ENCODE data around the gene MAST4. TPM values are rescaled to one million over a fixed set of nuclear protein-coding genes. Genes with fewer than 3 reads are reported as not detected.

Gene MAST4
- total and polyA plus RNA-seq, 5 experiments from 2014 or later, result 4.5 to 19.4 (median 10.3) TPM

DNA sequence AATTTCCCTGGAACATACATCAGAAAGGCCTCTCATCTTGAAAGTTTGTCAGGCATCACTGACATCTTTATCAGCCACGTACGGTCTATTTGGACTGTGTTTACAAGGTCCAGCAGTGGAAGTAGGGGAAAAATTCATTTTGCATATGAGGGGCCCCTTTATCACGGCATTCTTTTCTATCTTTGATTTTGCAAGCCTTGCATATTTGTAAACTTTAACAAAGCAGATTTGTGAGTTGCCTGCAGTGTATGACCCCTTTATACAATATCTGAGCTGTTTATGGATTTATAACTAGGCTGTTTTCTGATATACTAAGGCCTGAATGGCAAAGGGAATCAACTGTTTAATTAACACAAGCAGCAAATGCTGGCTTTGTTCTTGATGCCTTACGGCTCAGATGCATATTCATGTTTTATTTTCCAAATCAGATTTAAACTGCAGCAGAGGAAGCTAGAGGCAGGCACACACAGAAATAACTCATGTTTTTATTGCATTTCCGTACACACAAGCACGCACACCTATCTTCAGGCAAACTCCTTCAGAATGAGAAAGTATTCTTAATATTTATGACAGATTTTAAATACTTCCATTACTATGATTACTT is 539.3 kb downstream of the MAST4 start:
- Mint-ChIP-seq H3K4me1 (no peaks in the 10 kb centered on the region), H3K27ac (no peak overlapping the region), H3K36me3 (peaks cover 0 to 61% (median 33%) of the 10 kb centered on the region in 3 donors), H3K4me3 (no peak overlapping the region), H3K9me3 (no peaks in the 10 kb centered on the region), H3K27me3 (no peaks in the 10 kb centered on the region)
- POLR2A ChIA-PET, result interaction anchor here (0.6 kb wide), 1 partner anchor 1246 kb away, joined by 4 read pairs; no protein-coding TSS in a partner anchor
- DNase-seq, result no peak
- no peak for ATAC-seq

DNA sequence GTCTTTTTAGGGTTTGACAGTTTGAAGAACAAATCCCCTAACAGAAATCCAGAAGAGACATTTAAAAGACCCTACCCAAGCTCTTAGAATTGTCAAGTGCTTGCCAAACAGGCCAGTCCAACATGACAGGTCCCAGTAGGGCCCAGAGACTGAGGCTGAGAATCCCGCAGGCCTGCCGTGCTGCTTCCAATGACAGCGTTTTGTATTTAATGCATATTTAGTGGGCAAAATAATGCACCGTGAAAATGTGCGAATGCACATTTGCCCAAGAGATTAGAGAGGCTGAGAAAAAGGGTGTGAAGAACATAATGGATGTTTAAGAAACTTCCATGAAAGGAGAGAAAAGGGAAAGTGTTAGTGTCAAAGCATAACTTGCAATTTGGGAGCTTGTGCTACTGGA is 542.8 kb downstream of the MAST4 start:
- no peaks in the 10 kb centered on the region for H3K27me3 Mint-ChIP-seq
- no peaks in the 10 kb centered on the region for H3K9me3 Mint-ChIP-seq
- H3K36me3 Mint-ChIP-seq, result peaks cover 0 to 78% (median 40%) of the 10 kb centered on the region in 3 donors

DNA sequence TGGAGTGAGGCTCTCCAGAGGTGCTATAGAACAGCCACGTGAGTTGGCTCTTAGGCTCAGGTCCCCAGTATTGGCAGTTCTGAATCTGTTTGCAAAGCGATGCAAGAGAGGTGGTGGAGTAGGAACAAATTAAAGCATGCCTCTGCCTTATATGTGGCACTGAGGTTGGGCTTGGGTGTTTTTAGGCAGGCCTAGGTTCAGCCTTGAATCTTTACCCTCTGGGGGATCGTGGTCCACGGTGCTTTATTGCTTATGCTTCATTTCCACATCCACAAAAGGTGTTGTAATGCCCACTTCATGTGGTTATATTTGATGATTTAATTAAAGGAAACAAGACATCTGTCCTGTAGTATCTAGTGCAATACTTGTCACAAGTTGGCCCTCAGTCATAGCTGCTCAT is 544.2 kb downstream of the MAST4 start:
- Mint-ChIP-seq H3K4me3 (no peak overlapping the region), H3K27me3 (no peaks in the 10 kb centered on the region), H3K27ac (no peak overlapping the region), H3K4me1 (no peaks in the 10 kb centered on the region), H3K36me3 (peaks cover 7 to 82% (median 41%) of the 10 kb centered on the region in 3 donors), H3K9me3 (no peaks in the 10 kb centered on the region)
- ATAC-seq, result no peak
- no peak for DNase-seq
- POLR2A ChIA-PET, result no interaction called here

More for the DNA sequence above, 542.8 kb downstream of the MAST4 start:
- DNase-seq (no peak), ATAC-seq (no peak)
- H3K4me1 Mint-ChIP-seq, result no peaks in the 10 kb centered on the region
- H3K27ac Mint-ChIP-seq, result peak overlapping the region in 1 of 10 donors; percentile 61
- POLR2A ChIA-PET, result no interaction called here
- no peak overlapping the region for H3K4me3 Mint-ChIP-seq

DNA sequence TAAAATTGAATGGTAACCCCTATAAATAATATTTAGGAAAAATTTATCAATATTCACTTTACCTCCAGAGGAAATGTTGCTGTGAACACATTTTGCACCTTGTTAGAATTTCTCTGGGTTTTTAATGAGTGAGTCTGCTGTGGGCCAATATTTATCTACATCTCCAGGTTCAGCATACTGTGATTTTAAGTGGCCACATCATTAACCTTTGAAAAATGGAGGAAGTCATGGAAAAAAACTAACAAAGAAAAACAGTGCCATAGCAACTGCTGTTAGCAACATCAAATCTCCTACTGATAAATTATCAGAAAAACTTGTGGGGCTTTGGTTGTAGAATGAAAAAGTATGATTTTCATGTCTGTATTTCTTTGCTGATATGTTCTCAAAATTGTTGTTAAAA is 545.5 kb downstream of the MAST4 start:
- Mint-ChIP-seq H3K4me3 (no peak overlapping the region), H3K27ac (peak overlapping the region in 1 of 10 donors; percentile 41), H3K9me3 (no peaks in the 10 kb centered on the region), H3K27me3 (no peaks in the 10 kb centered on the region), H3K36me3 (peaks cover 7 to 80% (median 35%) of the 10 kb centered on the region in 3 donors), H3K4me1 (no peaks in the 10 kb centered on the region)
- POLR2A ChIA-PET, result no interaction called here
- DNase-seq (no peak), ATAC-seq (no peak)

DNA sequence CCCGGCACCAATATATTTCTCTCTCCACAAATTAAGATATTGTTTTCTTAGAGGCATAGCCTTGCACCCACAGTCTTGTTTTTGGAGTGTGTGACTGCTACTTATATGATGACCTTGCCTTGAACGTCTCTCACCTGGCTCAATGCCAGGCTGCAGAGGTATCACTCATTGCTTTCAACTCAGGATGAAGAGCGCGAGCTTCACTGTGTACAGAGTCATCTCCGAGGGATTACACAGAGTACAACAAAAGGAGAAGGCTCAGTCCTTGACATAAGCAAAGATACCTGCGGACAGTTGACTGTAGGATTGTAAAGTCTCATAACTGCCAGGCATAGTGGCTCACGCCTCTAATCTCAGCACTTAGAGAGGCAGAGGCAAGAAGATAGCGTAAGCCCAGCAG is 546.6 kb downstream of the MAST4 start:
- Mint-ChIP-seq H3K4me1 (no peaks in the 10 kb centered on the region), H3K27me3 (no peaks in the 10 kb centered on the region), H3K9me3 (no peaks in the 10 kb centered on the region), H3K27ac (peak overlapping the region in 1 of 10 donors; percentile 21), H3K36me3 (peaks cover 7 to 79% (median 28%) of the 10 kb centered on the region in 3 donors), H3K4me3 (no peak overlapping the region)
- DNase-seq, result no peak
- POLR2A ChIA-PET, result no interaction called here
- ATAC-seq, result no peak

DNA sequence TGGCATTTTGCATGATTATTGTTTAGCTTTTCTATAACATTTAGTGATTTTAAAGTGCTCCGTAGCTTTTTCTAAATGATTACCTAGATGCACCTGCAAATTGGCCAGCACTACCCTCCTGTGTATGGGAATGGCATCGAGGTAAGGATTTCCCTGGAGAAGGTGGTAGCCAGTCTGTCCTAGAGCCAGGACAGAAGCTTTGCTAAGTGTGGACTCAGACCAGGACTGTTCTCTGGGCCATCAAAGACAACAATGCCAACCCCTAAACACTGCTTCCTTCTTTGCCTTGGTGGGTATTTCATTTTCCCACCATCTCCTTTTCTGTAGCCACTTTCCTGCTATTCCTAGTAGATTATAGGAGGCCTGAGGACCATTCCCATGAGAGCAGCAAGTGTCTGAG is 547.4 kb downstream of the MAST4 start:
- POLR2A ChIA-PET, result no interaction called here
- H3K27me3 Mint-ChIP-seq, result no peaks in the 10 kb centered on the region
- no peaks in the 10 kb centered on the region for H3K9me3 Mint-ChIP-seq
- no peak overlapping the region for H3K27ac Mint-ChIP-seq
- H3K36me3 Mint-ChIP-seq, result peaks cover 7 to 78% (median 25%) of the 10 kb centered on the region in 3 donors
- ATAC-seq, result no peak
- no peaks in the 10 kb centered on the region for H3K4me1 Mint-ChIP-seq
- no peak overlapping the region for H3K4me3 Mint-ChIP-seq
- DNase-seq, result no peak

DNA sequence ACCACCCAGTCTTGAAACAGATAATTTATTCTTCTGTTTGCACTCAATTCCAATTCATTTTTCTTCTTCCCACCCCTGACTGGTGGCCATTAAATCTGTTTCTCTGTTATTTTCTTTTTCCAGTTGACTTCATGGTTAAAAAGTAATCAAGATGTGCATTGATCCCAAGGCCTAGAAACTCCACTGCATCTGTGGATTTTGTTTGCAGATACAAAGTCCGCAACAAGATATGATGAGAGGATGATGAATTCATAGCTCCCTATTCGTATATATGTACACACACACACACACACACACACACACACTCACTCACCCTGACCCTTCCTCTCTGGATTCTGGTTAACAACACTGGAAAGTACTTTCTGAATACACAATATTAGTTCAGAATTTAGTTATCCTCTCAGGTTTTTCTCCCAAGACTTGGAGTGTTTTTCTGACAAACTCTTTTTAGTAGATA is 548.0 kb downstream of the MAST4 start:
- DNase-seq (no peak), ATAC-seq (no peak)
- Mint-ChIP-seq H3K4me1 (no peaks in the 10 kb centered on the region), H3K36me3 (peaks cover 7 to 77% (median 27%) of the 10 kb centered on the region in 3 donors), H3K27me3 (no peaks in the 10 kb centered on the region), H3K27ac (no peak overlapping the region), H3K4me3 (no peak overlapping the region), H3K9me3 (no peaks in the 10 kb centered on the region)
- POLR2A ChIA-PET, result interaction anchor here (1.1 kb wide), 1 partner anchor 151 kb away, joined by 3 read pairs; no protein-coding TSS in a partner anchor

DNA sequence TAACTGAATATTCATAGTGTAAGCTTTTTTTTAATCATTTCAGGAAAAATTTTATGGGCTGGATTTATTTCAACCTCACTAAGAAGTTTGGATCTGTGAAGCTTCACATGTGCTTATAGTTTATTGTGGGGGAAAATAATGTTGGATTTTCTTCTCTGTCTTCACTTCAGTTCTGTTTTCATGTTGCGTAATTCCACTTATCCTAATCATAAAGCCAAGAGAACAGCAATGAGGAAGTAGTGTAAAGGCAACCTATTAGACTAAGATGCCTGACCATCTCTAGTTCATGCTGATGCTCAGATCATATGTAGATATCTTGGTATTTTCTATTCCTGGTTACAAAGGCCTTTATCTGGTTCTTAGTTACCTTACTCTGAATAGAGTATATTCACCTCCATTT is 550.4 kb downstream of the MAST4 start:
- Mint-ChIP-seq H3K27me3 (no peaks in the 10 kb centered on the region), H3K4me1 (no peaks in the 10 kb centered on the region), H3K9me3 (peaks cover 0 to 4% (median 0%) of the 10 kb centered on the region in 9 donors), H3K4me3 (no peak overlapping the region), H3K27ac (peak overlapping the region in 1 of 10 donors; percentile 20), H3K36me3 (peaks cover 20 to 91% (median 43%) of the 10 kb centered on the region in 3 donors)
- ATAC-seq, result no peak
- POLR2A ChIA-PET, result no interaction called here
- DNase-seq, result no peak

DNA sequence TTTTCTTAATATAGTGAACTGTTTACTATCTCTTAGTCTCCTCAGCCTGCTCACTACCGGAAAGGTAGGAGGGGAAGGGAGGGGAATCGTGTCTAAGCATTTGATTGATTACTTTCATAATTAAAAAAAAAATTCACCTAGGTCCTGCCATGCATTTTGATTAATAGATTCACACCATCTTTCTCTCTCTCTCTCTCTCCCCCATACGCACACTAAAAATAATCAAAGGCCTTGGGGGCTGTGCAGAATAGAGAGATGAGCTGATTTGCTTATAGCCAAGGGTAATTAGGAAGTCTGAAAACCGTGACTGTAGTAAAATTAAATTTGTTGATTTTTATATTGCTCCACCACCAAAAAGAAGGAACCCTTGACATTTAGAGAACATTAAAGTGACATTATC is 550.8 kb downstream of the MAST4 start:
- ATAC-seq (no peak), DNase-seq (no peak)
- H3K27ac Mint-ChIP-seq, result no peak overlapping the region
- no peaks in the 10 kb centered on the region for H3K27me3 Mint-ChIP-seq
- peaks cover 20 to 87% (median 39%) of the 10 kb centered on the region in 3 donors for H3K36me3 Mint-ChIP-seq
- no peaks in the 10 kb centered on the region for H3K4me1 Mint-ChIP-seq
- POLR2A ChIA-PET, result no interaction called here
- no peak overlapping the region for H3K4me3 Mint-ChIP-seq
- peaks cover 0 to 4% (median 0%) of the 10 kb centered on the region in 9 donors for H3K9me3 Mint-ChIP-seq

DNA sequence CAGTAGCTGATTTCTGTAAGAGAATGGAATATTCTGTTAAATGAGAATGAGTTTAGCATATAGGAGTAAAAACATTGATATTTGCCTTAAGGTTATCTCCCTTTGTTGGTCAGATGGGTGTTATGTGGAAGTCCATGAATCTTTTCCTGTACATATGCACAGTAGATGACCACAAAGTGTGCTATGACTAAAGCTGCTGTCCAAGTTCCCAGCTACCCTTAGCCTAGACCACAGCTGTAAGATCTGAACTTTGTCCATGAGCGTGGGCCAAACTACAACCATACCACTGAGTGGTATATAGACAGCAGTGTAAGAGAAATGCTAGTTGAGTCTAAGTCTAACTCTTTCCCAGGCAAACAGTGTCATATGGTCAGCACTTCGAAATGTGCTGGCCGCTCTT is 551.6 kb downstream of the MAST4 start:
- Mint-ChIP-seq H3K27me3 (no peaks in the 10 kb centered on the region), H3K9me3 (peaks cover 0 to 4% (median 0%) of the 10 kb centered on the region in 9 donors), H3K4me1 (no peaks in the 10 kb centered on the region), H3K27ac (no peak overlapping the region), H3K4me3 (no peak overlapping the region), H3K36me3 (peaks cover 20 to 84% (median 32%) of the 10 kb centered on the region in 3 donors)
- POLR2A ChIA-PET, result no interaction called here
- DNase-seq (no peak), ATAC-seq (no peak)

DNA sequence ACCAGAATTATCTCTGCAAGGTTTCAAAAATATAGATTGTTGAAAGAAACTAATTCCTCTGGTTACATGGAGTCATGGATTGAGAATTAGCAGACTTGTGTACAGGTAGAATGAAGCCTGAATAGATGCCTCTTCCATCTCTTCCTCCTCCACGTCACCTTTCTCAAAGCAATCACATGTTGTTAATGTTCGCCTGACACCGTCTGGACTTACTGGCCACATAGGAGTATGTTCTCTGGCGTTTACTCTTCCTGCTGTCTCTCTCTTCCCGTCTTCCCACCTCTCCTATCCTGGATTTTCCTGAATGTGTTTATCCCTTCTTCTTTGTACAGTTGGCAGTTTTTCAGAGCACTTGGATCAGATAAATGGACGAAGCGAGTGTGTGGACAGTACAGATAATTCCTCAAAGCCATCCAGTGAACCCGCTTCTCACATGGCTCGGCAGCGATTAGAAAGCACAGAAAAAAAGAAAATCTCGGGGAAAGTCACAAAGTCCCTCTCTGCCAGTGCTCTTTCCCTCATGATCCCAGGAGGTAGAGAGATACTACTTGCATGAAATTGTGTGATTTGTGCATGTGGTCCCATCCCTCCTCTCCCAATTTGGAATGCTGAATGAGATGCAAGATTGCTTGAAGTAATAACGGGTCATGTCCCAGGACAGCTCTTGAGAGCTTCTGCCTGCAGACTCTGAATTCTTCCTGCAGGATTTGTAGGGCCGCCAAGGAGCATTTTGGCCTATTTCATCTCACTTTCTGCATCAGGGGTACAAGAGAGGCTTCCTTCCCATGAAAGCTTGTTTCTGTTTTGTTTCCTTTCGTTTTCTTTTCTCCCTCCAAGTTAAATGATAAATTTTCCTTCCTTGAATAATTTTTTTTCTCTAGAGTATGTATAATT is 553.1 kb downstream of the MAST4 start:
- no peaks in the 10 kb centered on the region for H3K27me3 Mint-ChIP-seq
- POLR2A ChIA-PET, result no interaction called here
- H3K4me1 Mint-ChIP-seq, result no peaks in the 10 kb centered on the region

DNA sequence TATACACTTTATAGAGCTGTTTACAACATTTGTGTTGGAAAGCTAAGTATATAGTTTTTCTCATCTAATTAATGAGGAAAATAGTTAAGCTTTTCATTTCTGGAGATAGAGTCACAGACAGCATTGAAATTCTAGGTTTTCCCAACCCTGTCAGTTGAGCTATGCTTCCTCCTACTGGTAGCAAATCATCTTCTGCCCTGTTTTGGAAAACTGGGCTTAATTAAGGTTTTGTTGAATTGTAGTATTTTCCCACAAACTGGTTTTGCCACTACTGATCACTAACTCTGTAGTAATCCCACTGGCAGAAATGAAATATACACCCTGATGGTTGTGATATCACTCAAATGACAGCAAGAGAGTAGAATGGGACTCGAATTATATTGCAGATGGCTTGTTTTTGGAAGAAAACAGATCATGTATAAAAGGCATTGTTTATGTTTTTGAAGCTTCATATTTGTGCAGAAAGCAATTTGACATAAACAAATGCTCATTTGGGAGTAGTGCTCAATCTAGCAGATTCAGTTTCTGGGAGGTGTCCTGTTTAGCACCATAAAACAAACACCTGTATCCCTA is 553.8 kb downstream of the MAST4 start:
- Mint-ChIP-seq H3K4me1 (no peaks in the 10 kb centered on the region), H3K9me3 (peaks cover 0 to 4% (median 0%) of the 10 kb centered on the region in 9 donors), H3K36me3 (peaks cover 13 to 76% (median 23%) of the 10 kb centered on the region in 3 donors), H3K27me3 (no peaks in the 10 kb centered on the region), H3K4me3 (no peak overlapping the region), H3K27ac (no peak overlapping the region)
- POLR2A ChIA-PET, result no interaction called here
- ATAC-seq (no peak), DNase-seq (no peak)

More for the DNA sequence above, 553.1 kb downstream of the MAST4 start:
- Mint-ChIP-seq H3K36me3 (peaks cover 17 to 77% (median 29%) of the 10 kb centered on the region in 3 donors), H3K4me3 (no peak overlapping the region), H3K27ac (peak overlapping the region in 1 of 10 donors; percentile 12), H3K9me3 (peaks cover 0 to 4% (median 0%) of the 10 kb centered on the region in 9 donors)
- ATAC-seq, result no peak
- DNase-seq, result no peak

DNA sequence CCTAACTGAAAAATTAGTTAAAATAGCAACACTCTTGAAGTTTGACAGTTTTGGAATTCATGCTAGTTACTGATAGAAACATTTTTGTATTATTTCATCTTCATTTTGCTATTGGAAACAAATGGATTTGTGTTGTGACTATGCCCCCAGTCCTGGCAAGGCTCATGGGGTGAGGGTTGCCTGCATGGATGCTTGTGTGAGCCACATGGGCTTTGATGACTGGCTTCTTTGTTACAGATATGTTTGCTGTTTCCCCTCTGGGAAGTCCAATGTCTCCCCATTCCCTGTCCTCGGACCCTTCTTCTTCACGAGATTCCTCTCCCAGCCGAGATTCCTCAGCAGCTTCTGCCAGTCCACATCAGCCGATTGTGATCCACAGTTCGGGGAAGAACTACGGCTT is 556.2 kb downstream of the MAST4 start:
- Mint-ChIP-seq H3K4me1 (peaks cover 5 to 14% (median 11%) of the 10 kb centered on the region in 4 donors), H3K27me3 (no peaks in the 10 kb centered on the region), H3K36me3 (peaks cover 13 to 55% (median 19%) of the 10 kb centered on the region in 3 donors), H3K9me3 (peaks cover 0 to 4% (median 0%) of the 10 kb centered on the region in 9 donors), H3K27ac (no peak overlapping the region), H3K4me3 (no peak overlapping the region)
- ATAC-seq, result no peak
- POLR2A ChIA-PET, result interaction anchor here (1.4 kb wide), 1 partner anchor 56 kb away, joined by 3 read pairs; no protein-coding TSS in a partner anchor
- DNase-seq, result no peak
